Esophagus squamous epithelium (tissue), 5 donors: ENCODE measurements around the gene ELMO1. TPM values are rescaled to one million over a fixed set of nuclear protein-coding genes. Genes with fewer than 3 reads are reported as not detected.

Experiments used
- DNase-seq: peaks from one replicate; lab custom pipeline; 2025; lab: John Stamatoyannopoulos, UW
- H3K27ac ChIP-seq, 4 donors: fragments of 200-600 bp; sonication (generic); one replicate each; pipeline ENCODE4 v1.5.1; 2016 to 2019; ENCODE audit warnings: mild to moderate bottlenecking in 1 of 4
- H3K27me3 ChIP-seq, 4 donors: fragments of 200-600 bp; sonication (generic); 1 replicate in 3 of 4; 2 replicates in 1 of 4; pipeline versions ENCODE4 v1.5.1 to v1.6.0; 2017 to 2021; ENCODE audit warnings: antibody characterized with exemption in 1 of 4
- H3K36me3 ChIP-seq, 3 donors: fragments of 200-600 bp; sonication (generic); one replicate each; pipeline ENCODE4 v1.5.1; 2016 to 2019
- H3K4me1 ChIP-seq, 3 donors: fragments of 200-600 bp; sonication (generic); one replicate each; pipeline ENCODE4 v1.5.1; 2017 to 2019
- H3K4me3 ChIP-seq, 4 donors: fragments of 200-600 bp; sonication (generic); 1 replicate in 3 of 4; 2 replicates in 1 of 4; pipeline ENCODE4 v1.5.1; 2016 to 2019; ENCODE audit warnings: mild to moderate bottlenecking in 2 of 4, moderate library complexity in 1 of 4
- H3K9me3 ChIP-seq, 3 donors: fragments of 200-600 bp; sonication (generic); one replicate each; pipeline ENCODE4 v1.5.1; 2016 to 2019
- POLR2A ChIP-seq, 4 donors: fragments of 450-650 bp; IDR thresholded peaks; one replicate each; pipeline ENCODE4 v1.6.1; 2017; ENCODE audit warnings: antibody characterized with exemption in 4 of 4, mild to moderate bottlenecking in 4 of 4, moderate library complexity in 3 of 4
- whole genome bisulfite sequencing, 2 donors: methylation state at CpG; one replicate each; pipeline ENCODE4 v1.1.5; 2018; 5-methylcytosine and 5-hydroxymethylcytosine counted together
- intact Hi-C: fragments of 100-400 bp; cut with DNase I; formaldehyde crosslinking; loops from one replicate; pipeline ENCODE4 v1.15.0; 2022
- total RNA-seq, 4 donors: library from RNA; depleted of rRNA; stranded (reverse); fragments of >200 nt; gene quantifications; one replicate each; pipeline ENCODE4 v1.1.0, GENCODE V29; 2016
- TF ChIP-seq, protein P1 (sequence below), 6 experiments: fragments of 450-650 bp in 4 of 6; fragments of 200-600 bp in 2 of 6; sonication (generic) in 2 of 6; IDR thresholded peaks; one replicate each; pipeline ENCODE4 v1.5.1; 2016 to 2019; ENCODE audit warnings: antibody characterized with exemption in 6 of 6, mild to moderate bottlenecking in 4 of 6, moderate library complexity in 4 of 6
- donor health status: DM: yes; HTN: yes; CAD: no.

Gene ELMO1
- total RNA-seq, 4 donors from 2014 or later: 0.68 to 36.6 (median 11.8) TPM

DNA sequence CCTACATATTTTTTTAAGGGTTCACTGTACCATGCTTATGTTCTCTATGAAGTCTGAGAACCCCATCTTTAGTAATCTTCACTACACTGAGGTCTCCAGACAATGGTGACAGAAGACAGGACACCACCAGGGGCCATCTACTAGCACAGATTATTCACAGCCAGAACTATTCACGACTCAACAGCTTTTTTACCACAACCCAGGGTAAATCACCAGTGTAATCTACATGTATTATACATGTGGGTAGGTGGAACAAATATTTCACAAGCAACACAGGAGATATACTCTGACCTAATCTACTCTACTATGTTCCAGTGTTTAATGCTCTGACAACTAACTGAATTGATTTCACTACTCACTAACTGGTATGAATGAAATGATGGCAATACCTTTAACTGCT, 136.1 kb downstream of the ELMO1 start:
- no peak for DNase-seq
- peaks cover 0 to 16% (median 0%) of the 10 kb centered on the region in 3 donors for H3K4me1 ChIP-seq
- H3K9me3 ChIP-seq: no peaks in the 10 kb centered on the region
- WGBS, 2 donors: 47 to 75% methylated on average over 1 of the region's 1 CpG
- no peak for TF ChIP-seq POLR2A (IDR thresholded peaks at IDR 0.05)
- TF ChIP-seq, protein P1, sequence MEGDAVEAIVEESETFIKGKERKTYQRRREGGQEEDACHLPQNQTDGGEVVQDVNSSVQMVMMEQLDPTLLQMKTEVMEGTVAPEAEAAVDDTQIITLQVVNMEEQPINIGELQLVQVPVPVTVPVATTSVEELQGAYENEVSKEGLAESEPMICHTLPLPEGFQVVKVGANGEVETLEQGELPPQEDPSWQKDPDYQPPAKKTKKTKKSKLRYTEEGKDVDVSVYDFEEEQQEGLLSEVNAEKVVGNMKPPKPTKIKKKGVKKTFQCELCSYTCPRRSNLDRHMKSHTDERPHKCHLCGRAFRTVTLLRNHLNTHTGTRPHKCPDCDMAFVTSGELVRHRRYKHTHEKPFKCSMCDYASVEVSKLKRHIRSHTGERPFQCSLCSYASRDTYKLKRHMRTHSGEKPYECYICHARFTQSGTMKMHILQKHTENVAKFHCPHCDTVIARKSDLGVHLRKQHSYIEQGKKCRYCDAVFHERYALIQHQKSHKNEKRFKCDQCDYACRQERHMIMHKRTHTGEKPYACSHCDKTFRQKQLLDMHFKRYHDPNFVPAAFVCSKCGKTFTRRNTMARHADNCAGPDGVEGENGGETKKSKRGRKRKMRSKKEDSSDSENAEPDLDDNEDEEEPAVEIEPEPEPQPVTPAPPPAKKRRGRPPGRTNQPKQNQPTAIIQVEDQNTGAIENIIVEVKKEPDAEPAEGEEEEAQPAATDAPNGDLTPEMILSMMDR (IDR thresholded peaks at IDR 0.05): no peak
- intact Hi-C loops: no loop called here
- no peaks in the 10 kb centered on the region for H3K27me3 ChIP-seq
- no peak overlapping the region for H3K27ac ChIP-seq
- peaks cover 0 to 4% (median 0%) of the 10 kb centered on the region in 3 donors for H3K36me3 ChIP-seq
- H3K4me3 ChIP-seq: no peak overlapping the region

DNA sequence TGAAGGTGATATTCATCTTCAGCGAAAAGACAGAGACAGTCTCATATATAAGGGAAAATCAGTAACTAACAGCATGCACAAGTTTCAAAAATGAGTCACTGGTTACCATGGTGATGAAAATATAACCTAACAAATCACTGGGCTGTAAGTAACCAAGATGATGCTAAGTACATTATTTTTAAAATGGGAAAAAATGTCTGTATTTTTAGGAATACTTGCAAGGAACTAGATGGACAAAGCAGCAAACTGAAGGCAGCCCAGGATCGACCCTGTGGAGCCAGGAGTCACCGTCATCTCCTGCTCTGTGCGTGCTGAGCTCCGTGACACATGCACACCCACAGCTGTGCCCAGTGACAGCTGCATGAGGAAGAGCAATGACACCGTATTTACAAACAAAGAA, 137.3 kb downstream of the ELMO1 start:
- 39 to 63% methylated on average over 6 of the region's 6 CpGs for WGBS, 2 donors
- TF ChIP-seq, protein P1 (IDR thresholded peaks at IDR 0.05): no peak
- no peak for TF ChIP-seq POLR2A (IDR thresholded peaks at IDR 0.05)
- Histone ChIP-seq H3K4me3 (no peak overlapping the region), H3K27ac (peak overlapping the region in 1 of 4 donors; percentile 22), H3K36me3 (peaks cover 0 to 4% (median 0%) of the 10 kb centered on the region in 3 donors), H3K9me3 (no peaks in the 10 kb centered on the region), H3K4me1 (peaks cover 0 to 15% (median 0%) of the 10 kb centered on the region in 3 donors), H3K27me3 (no peaks in the 10 kb centered on the region)
- intact Hi-C loops: no loop called here
- DNase-seq: no peak

DNA sequence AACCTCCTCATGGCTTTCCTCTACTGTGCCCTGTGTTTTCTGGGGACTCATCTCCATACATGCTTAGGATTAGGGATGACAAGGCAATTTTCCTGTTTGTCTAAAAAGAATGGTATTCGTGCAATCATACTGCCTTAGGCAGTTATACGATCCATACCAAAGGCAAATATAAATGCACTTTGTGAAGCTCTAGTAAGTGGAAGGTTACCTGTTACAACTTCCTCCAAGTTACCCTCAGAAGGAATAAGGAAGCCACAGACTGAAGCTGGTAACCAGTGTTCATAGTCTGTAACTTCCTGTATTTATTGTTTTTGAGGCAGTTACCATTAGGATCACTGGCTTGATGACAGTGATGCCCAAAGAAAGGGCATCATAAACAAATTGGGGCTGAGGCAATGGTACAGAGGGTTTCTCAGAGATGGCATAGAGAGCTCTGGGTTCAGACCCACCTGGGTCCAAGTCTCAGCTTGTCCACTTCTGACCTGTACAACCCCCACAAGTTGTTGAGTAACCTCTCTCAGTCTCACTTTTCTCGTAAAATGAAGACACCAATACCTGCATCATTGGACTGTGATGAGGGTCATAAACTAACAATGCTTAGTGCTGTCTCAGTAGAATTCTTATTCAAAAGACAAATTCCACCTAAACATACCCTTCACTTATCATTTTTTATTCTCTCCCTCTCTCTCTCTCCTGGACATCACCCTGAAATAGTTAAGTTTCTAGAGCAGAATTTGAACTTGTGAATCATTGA, 138.2 kb downstream of the ELMO1 start:
- peaks cover 0 to 11% (median 0%) of the 10 kb centered on the region in 3 donors for H3K4me1 ChIP-seq
- no peaks in the 10 kb centered on the region for H3K9me3 ChIP-seq
- H3K4me3 ChIP-seq: no peak overlapping the region
- peak overlapping the region in 1 of 4 donors; percentile 22 for H3K27ac ChIP-seq
- 53 to 67% methylated on average over 3 of the region's 3 CpGs for WGBS, 2 donors
- TF ChIP-seq POLR2A (IDR thresholded peaks at IDR 0.05): no peak
- TF ChIP-seq, protein P1 (IDR thresholded peaks at IDR 0.05): no peak
- intact Hi-C loops: no loop called here
- no peak for DNase-seq
- H3K36me3 ChIP-seq: peaks cover 0 to 4% (median 0%) of the 10 kb centered on the region in 3 donors
- H3K27me3 ChIP-seq: no peaks in the 10 kb centered on the region

DNA sequence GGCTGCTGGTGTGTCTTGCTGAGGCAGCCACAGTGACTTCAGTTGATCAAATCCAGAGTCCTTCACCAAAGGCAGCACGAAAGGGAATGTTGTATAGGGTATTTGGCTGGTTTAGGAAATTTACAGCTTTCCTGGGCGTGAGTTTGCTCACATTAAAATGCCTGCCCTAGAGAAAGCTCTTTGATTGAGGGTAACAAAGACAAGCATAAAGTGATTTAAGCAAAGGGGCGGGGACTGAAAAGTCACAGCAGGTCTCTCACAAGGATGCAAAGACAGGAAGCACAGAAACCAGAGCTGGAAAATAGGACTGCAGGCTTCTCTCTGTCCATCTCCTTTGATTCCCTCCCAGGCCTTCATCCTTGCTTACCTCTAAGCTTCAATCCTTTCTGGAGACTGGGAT, 139.2 kb downstream of the ELMO1 start:
- Histone ChIP-seq H3K27me3 (no peaks in the 10 kb centered on the region), H3K4me3 (no peak overlapping the region), H3K27ac (no peak overlapping the region), H3K4me1 (peaks cover 0 to 11% (median 0%) of the 10 kb centered on the region in 3 donors), H3K36me3 (peaks cover 0 to 4% (median 0%) of the 10 kb centered on the region in 3 donors), H3K9me3 (no peaks in the 10 kb centered on the region)
- DNase-seq: no peak
- intact Hi-C loops: no loop called here
- TF ChIP-seq, protein P1 (IDR thresholded peaks at IDR 0.05): no peak
- TF ChIP-seq POLR2A (IDR thresholded peaks at IDR 0.05): no peak
- 56 to 86% methylated on average over 3 of the region's 3 CpGs for WGBS, 2 donors

DNA sequence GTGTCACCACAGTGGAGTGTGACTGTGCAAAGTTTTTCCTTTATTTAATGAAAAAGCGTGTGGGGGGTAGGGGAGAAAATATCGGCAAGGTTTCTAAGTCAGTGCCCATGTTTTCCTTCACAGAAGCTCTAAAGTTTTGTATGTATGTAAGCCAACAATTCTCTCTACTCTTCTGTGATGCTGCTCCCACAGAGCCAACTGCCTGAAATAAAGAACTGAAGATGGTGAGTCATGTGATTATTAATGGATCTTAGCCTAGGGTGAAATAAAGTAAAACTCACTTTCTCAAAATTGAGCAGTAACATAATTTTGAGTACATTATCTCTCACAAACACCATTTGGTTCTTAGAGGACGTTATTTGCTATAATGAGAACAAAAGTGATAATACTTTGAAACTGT, 143.7 kb downstream of the ELMO1 start:
- Histone ChIP-seq H3K9me3 (no peaks in the 10 kb centered on the region), H3K4me3 (no peak overlapping the region), H3K27me3 (no peaks in the 10 kb centered on the region), H3K4me1 (no peaks in the 10 kb centered on the region), H3K27ac (no peak overlapping the region), H3K36me3 (peaks cover 0 to 12% (median 0%) of the 10 kb centered on the region in 3 donors)
- WGBS, 2 donors: 65 to 80% methylated on average over 3 of the region's 3 CpGs
- intact Hi-C loops: no loop called here
- no peak for DNase-seq
- no peak for TF ChIP-seq POLR2A (IDR thresholded peaks at IDR 0.05)
- TF ChIP-seq, protein P1 (IDR thresholded peaks at IDR 0.05): no peak
